HG02642 (cell line): ENCODE measurements around the gene CRYBB1.

Experiments used
- ATAC-seq: cut with Tn5 transposase; IDR thresholded peaks from one replicate; pipeline ENCODE4 v1.9.1; 2021; ENCODE audit warnings: mild to moderate bottlenecking; ENCODE audit not compliant: unreplicated experiment, poor library complexity

Gene CRYBB1

GRCh38 chr22:26584010-26584409, 33.8 kb downstream of the CRYBB1 start:
- ATAC-seq = no peak

- ATAC-seq = no peak
Measured at GRCh38 chr22:26581633-26582168, 36.1 kb downstream of the CRYBB1 start.

- ATAC-seq = no peak
Measured at GRCh38 chr22:26581026-26581425, 36.8 kb downstream of the CRYBB1 start.

- ATAC-seq = no peak
Measured at GRCh38 chr22:26580240-26580962, 37.4 kb downstream of the CRYBB1 start.

- peak; percentile 72 for ATAC-seq
Measured at GRCh38 chr22:26579331-26579886, 38.4 kb downstream of the CRYBB1 start.

- ATAC-seq = no peak
Measured at GRCh38 chr22:26577081-26577480, 40.7 kb downstream of the CRYBB1 start.

GRCh38 chr22:26576026-26576680, 41.7 kb downstream of the CRYBB1 start:
- no peak for ATAC-seq

GRCh38 chr22:26574001-26574723, 43.7 kb downstream of the CRYBB1 start:
- ATAC-seq = no peak

GRCh38 chr22:26573026-26573662, 44.7 kb downstream of the CRYBB1 start:
- no peak for ATAC-seq

- ATAC-seq = no peak
Measured at GRCh38 chr22:26570864-26571525, 46.8 kb downstream of the CRYBB1 start.

GRCh38 chr22:26570115-26570514, 47.7 kb downstream of the CRYBB1 start:
- no peak for ATAC-seq

- no peak for ATAC-seq
Measured at GRCh38 chr22:26568207-26568706, 49.6 kb downstream of the CRYBB1 start.

GRCh38 chr22:26567610-26568009, 50.2 kb downstream of the CRYBB1 start:
- no peak for ATAC-seq

- no peak for ATAC-seq
Measured at GRCh38 chr22:26566994-26567393, 50.8 kb downstream of the CRYBB1 start.

- ATAC-seq = no peak
Measured at GRCh38 chr22:26565889-26566288, 51.9 kb downstream of the CRYBB1 start.

- no peak for ATAC-seq
Measured at GRCh38 chr22:26565181-26565580, 52.6 kb downstream of the CRYBB1 start.

- ATAC-seq = no peak
Measured at GRCh38 chr22:26564672-26565071, 53.2 kb downstream of the CRYBB1 start.

- no peak for ATAC-seq
Measured at GRCh38 chr22:26564181-26564580, 53.6 kb downstream of the CRYBB1 start.

GRCh38 chr22:26563022-26563421, 54.8 kb downstream of the CRYBB1 start:
- ATAC-seq = no peak
